Smooth muscle cell (in vitro differentiated cells): ENCODE data around the gene HIP1. TPM values are rescaled to one million over a fixed set of nuclear protein-coding genes. Genes with fewer than 3 reads are reported as not detected.
"Not testable (repeated sequence)": the region's sequence is repeated elsewhere in the genome, so short reads cannot be mapped to it uniquely, and the experiment has no call there.

Experiments used
- DNase-seq: peaks from one replicate; lab custom pipeline; 2025; ENCODE audit not compliant: unreplicated experiment; lab: John Stamatoyannopoulos, UW
- H2AFZ ChIP-seq: fragments of 200-600 bp; sonication (generic); 2 replicates; pipeline ENCODE4 v1.6.0; 2016; ENCODE audit warnings: antibody characterized with exemption, low read depth, mild to moderate bottlenecking
- H3F3A ChIP-seq: fragments of 200-600 bp; sonication (generic); 2 replicates; pipeline ENCODE4 v1.6.0; 2017; ENCODE audit warnings: antibody characterized with exemption, low read depth
- H3K27ac ChIP-seq: fragments of 200-600 bp; sonication (generic); 2 replicates; pipeline ENCODE4 v1.5.1; 2016; ENCODE audit warnings: low read depth, mild to moderate bottlenecking
- H3K27me3 ChIP-seq: fragments of 200-600 bp; sonication (generic); 2 replicates; pipeline ENCODE4 v1.6.1; 2016; ENCODE audit warnings: low read depth, mild to moderate bottlenecking
- H3K36me3 ChIP-seq: fragments of 200-600 bp; sonication (generic); 2 replicates; pipeline ENCODE4 v1.5.1; 2016; ENCODE audit warnings: low read depth
- H3K4me1 ChIP-seq: fragments of 200-600 bp; sonication (generic); 2 replicates; pipeline ENCODE4 v1.5.1; 2016; ENCODE audit warnings: low read depth
- H3K4me2 ChIP-seq: fragments of 200-600 bp; sonication (generic); 2 replicates; pipeline ENCODE4 v1.6.0; 2016; ENCODE audit warnings: mild to moderate bottlenecking
- H3K4me3 ChIP-seq: fragments of 200-600 bp; sonication (generic); 2 replicates; pipeline ENCODE4 v1.5.1; 2016; ENCODE audit warnings: mild to moderate bottlenecking
- H3K79me2 ChIP-seq: fragments of 200-600 bp; sonication (generic); 2 replicates; pipeline ENCODE4 v1.6.0; 2016; ENCODE audit warnings: low read depth, mild to moderate bottlenecking
- H3K9ac ChIP-seq: fragments of 200-600 bp; sonication (generic); 2 replicates; pipeline ENCODE4 v1.6.0; 2016; ENCODE audit warnings: low read depth
- H3K9me3 ChIP-seq: fragments of 200-600 bp; sonication (generic); replicated peaks from 2 replicates; pipeline ENCODE4 v1.5.1; 2016; ENCODE audit warnings: low read depth
- H4K20me1 ChIP-seq: fragments of 200-600 bp; sonication (generic); 2 replicates; pipeline ENCODE4 v1.6.0; 2016; ENCODE audit warnings: low read depth
- CTCF ChIP-seq: fragments of 200-600 bp; sonication (generic); IDR thresholded peaks from 2 replicates; pipeline ENCODE4 v1.5.1; 2017; ENCODE audit warnings: borderline replicate concordance, mild to moderate bottlenecking, antibody characterized with exemption; ENCODE audit not compliant: insufficient read depth, poor library complexity, severe bottlenecking
- WGBS: methylation state at CpG from one replicate; pipeline ENCODE4 v1.1.7; 2016; ENCODE audit warnings: low lambda C conversion rate; 5-methylcytosine and 5-hydroxymethylcytosine counted together
- polyA plus RNA-seq: library from polyadenylated mRNA; unstranded; fragments of >200 nt; fragmentation: Nextera tagmentation; extraction: Ambion mirVana; gene quantifications from 2 replicates; pipeline ENCODE4 v1.2.1, GENCODE V29; 2016
- total RNA-seq: library from RNA; depleted of rRNA; stranded (reverse); fragments of >200 nt; gene quantifications from 2 replicates; pipeline ENCODE4 v1.2.3, GENCODE V29; 2014

The HIP1 gene
- total and polyA plus RNA-seq, 2 experiments from 2014 or later: 4.7 to 8.4 TPM

GRCh38 chr7:75637854-75638593 lies 100.7 kb downstream of the HIP1 start:
- no peak for DNase-seq
- TF ChIP-seq CTCF: no peak
- H3K27ac ChIP-seq: no peak overlapping the region
- no peaks in the 10 kb centered on the region for H3K36me3 ChIP-seq
- no peaks in the 10 kb centered on the region for H3F3A ChIP-seq
- no peaks in the 10 kb centered on the region for H4K20me1 ChIP-seq
- WGBS: 32% methylated on average over 14 of the region's 14 CpGs
- H3K27me3 ChIP-seq: no peaks in the 10 kb centered on the region
- peak overlapping the region; percentile 69 for H2AFZ ChIP-seq
- H3K9me3 ChIP-seq: no peaks in the 10 kb centered on the region
- H3K4me3 ChIP-seq: peak overlapping the region; percentile 87
- H3K4me2 ChIP-seq: peak overlapping the region; percentile 99
- no peak overlapping the region for H3K9ac ChIP-seq
- no peaks in the 10 kb centered on the region for H3K4me1 ChIP-seq
- no peaks in the 10 kb centered on the region for H3K79me2 ChIP-seq

GRCh38 chr7:75635036-75635435 lies 103.7 kb downstream of the HIP1 start:
- H4K20me1 ChIP-seq: no peaks in the 10 kb centered on the region
- H3K27ac ChIP-seq: no peak overlapping the region
- H3K4me2 ChIP-seq: no peak overlapping the region
- TF ChIP-seq CTCF: no peak
- 81% methylated on average over 5 of the region's 5 CpGs for WGBS
- DNase-seq: no peak
- H3K79me2 ChIP-seq: no peaks in the 10 kb centered on the region
- no peak overlapping the region for H3K4me3 ChIP-seq
- no peaks in the 10 kb centered on the region for H3K9me3 ChIP-seq
- H3K9ac ChIP-seq: no peak overlapping the region
- no peaks in the 10 kb centered on the region for H3K36me3 ChIP-seq
- H2AFZ ChIP-seq: no peak overlapping the region
- H3K4me1 ChIP-seq: no peaks in the 10 kb centered on the region
- H3K27me3 ChIP-seq: no peaks in the 10 kb centered on the region
- no peaks in the 10 kb centered on the region for H3F3A ChIP-seq

- WGBS: 95% methylated on average over 6 of the region's 6 CpGs
- H3K4me3 ChIP-seq, H3K27ac ChIP-seq, H4K20me1 ChIP-seq, H3K4me1 ChIP-seq, H3F3A ChIP-seq, H3K9ac ChIP-seq, H2AFZ ChIP-seq, H3K79me2 ChIP-seq, H3K4me2 ChIP-seq, H3K27me3 ChIP-seq, DNase-seq, H3K9me3 ChIP-seq, H3K36me3 ChIP-seq: not testable (repeated sequence)
These were observed 106.2 kb downstream of the HIP1 start for GRCh38 chr7:75632587-75632986.

GRCh38 chr7:75631711-75632110 lies 107.0 kb downstream of the HIP1 start:
- H3F3A ChIP-seq: no peaks in the 10 kb centered on the region
- no peaks in the 10 kb centered on the region for H3K9me3 ChIP-seq
- no peak overlapping the region for H3K4me2 ChIP-seq
- H3K36me3 ChIP-seq: no peaks in the 10 kb centered on the region
- no peaks in the 10 kb centered on the region for H3K27me3 ChIP-seq
- no peak overlapping the region for H3K9ac ChIP-seq
- WGBS: 73% methylated on average over 9 of the region's 9 CpGs
- DNase-seq: no peak
- no peaks in the 10 kb centered on the region for H3K79me2 ChIP-seq
- no peak for TF ChIP-seq CTCF
- H2AFZ ChIP-seq: no peak overlapping the region
- no peaks in the 10 kb centered on the region for H3K4me1 ChIP-seq
- no peak overlapping the region for H3K4me3 ChIP-seq
- no peak overlapping the region for H3K27ac ChIP-seq
- H4K20me1 ChIP-seq: no peaks in the 10 kb centered on the region
